Thyroid gland (tissue), 4 donors: Measurements from ENCODE around the gene VPS8. TPM values are rescaled to one million over a fixed set of nuclear protein-coding genes. Genes with fewer than 3 reads are reported as not detected.

Experiments
- DNase-seq, 2 donors: peaks; one replicate each; pipeline ENCODE4 v3.0.0-alpha.2; 2019
- H3K27ac ChIP-seq, 3 donors: fragments of 200-600 bp; sonication (generic); 1 replicate in 2 of 3; 2 replicates in 1 of 3; pipeline ENCODE4 v1.5.1; 2016 to 2019; ENCODE audit warnings: mild to moderate bottlenecking in 1 of 3, moderate library complexity in 1 of 3
- H3K27me3 ChIP-seq: fragments of 200-600 bp; sonication (generic); one replicate; pipeline ENCODE4 v1.5.1; 2019
- H3K36me3 ChIP-seq, 2 donors: fragments of 200-600 bp; sonication (generic); one replicate each; pipeline ENCODE4 v1.5.1; 2016 to 2019
- H3K4me1 ChIP-seq, 2 donors: fragments of 200-600 bp; sonication (generic); one replicate each; pipeline ENCODE4 v1.5.1; 2017 to 2019
- H3K4me3 ChIP-seq, 3 donors: fragments of 200-600 bp; sonication (generic); replicated peaks in 1 of 3; 1 replicate in 2 of 3; 2 replicates in 1 of 3; pipeline ENCODE4 v1.5.1; 2016; ENCODE audit warnings: mild to moderate bottlenecking in 1 of 3
- H3K9me3 ChIP-seq: fragments of 200-600 bp; sonication (generic); one replicate; pipeline ENCODE4 v1.5.1; 2017
- CTCF ChIP-seq, 6 experiments: fragments of 200-600 bp in 3 of 6; fragments of 450-650 bp in 3 of 6; sonication (generic) in 3 of 6; IDR thresholded peaks; one replicate each; pipeline ENCODE4 v1.5.1; 2016 to 2019; ENCODE audit warnings: antibody characterized with exemption in 6 of 6, mild to moderate bottlenecking in 2 of 6, inconsistent platforms in 1 of 6, moderate library complexity in 1 of 6
- POLR2A ChIP-seq, 2 donors: fragments of 450-650 bp; IDR thresholded peaks; one replicate each; pipeline ENCODE4 v1.6.1; 2017; ENCODE audit warnings: antibody characterized with exemption in 2 of 2, mild to moderate bottlenecking in 2 of 2, moderate library complexity in 1 of 2
- WGBS, 2 donors: methylation state at CpG; one replicate each; pipeline ENCODE4 v1.1.5; 2017; 5-methylcytosine and 5-hydroxymethylcytosine counted together
- intact Hi-C: fragments of 100-400 bp; cut with DNase I; formaldehyde crosslinking; loops from one replicate; pipeline ENCODE4 v1.15.1; 2023
- total RNA-seq, 4 donors: library from RNA; depleted of rRNA; stranded (reverse); fragments of >200 nt; gene quantifications; one replicate each; pipeline ENCODE4 v1.2.3, GENCODE V29; 2016

VPS8 gene
- total RNA-seq, 4 donors from 2014 or later = 85.6 to 171 (median 103) TPM

- TF ChIP-seq POLR2A (IDR thresholded peaks at IDR 0.05) (no peak), CTCF (IDR thresholded peaks at IDR 0.05) (no peak)
- DNase-seq = no peak
Measured at GRCh38 chr3:185024966-185025365, 213.0 kb downstream of the VPS8 start.

GRCh38 chr3:185028121-185028520 lies 216.2 kb downstream of the VPS8 start:
- intact Hi-C loops = no loop called here
- no peaks in the 10 kb centered on the region for H3K27me3 ChIP-seq
- DNase-seq = no peak
- H3K4me1 ChIP-seq = no peaks in the 10 kb centered on the region
- no peak for TF ChIP-seq CTCF (IDR thresholded peaks at IDR 0.05)
- no peak for TF ChIP-seq POLR2A (IDR thresholded peaks at IDR 0.05)
- WGBS, 2 donors = 95 to 97% methylated on average over 3 of the region's 3 CpGs
- no peak overlapping the region for H3K27ac ChIP-seq
- no peaks in the 10 kb centered on the region for H3K36me3 ChIP-seq
- H3K9me3 ChIP-seq = no peaks in the 10 kb centered on the region
- no peak overlapping the region for H3K4me3 ChIP-seq

More at GRCh38 chr3:185024966-185025365, 213.0 kb downstream of the VPS8 start:
- H3K4me3 ChIP-seq = no peak overlapping the region
- intact Hi-C loops = no loop called here
- no peaks in the 10 kb centered on the region for H3K9me3 ChIP-seq
- no peaks in the 10 kb centered on the region for H3K36me3 ChIP-seq
- H3K27ac ChIP-seq = no peak overlapping the region
- no peaks in the 10 kb centered on the region for H3K4me1 ChIP-seq
- H3K27me3 ChIP-seq = no peaks in the 10 kb centered on the region
- 86 to 90% methylated on average over 2 of the region's 2 CpGs for WGBS, 2 donors

GRCh38 chr3:185029086-185029485 lies 217.1 kb downstream of the VPS8 start:
- Histone ChIP-seq H3K27me3 (no peaks in the 10 kb centered on the region), H3K4me1 (no peaks in the 10 kb centered on the region)

GRCh38 chr3:185030399-185030798 lies 218.4 kb downstream of the VPS8 start:
- intact Hi-C loops = no loop called here
- WGBS, 2 donors = 93 to 97% methylated on average over 3 of the region's 3 CpGs
- no peaks in the 10 kb centered on the region for H3K4me1 ChIP-seq
- no peak overlapping the region for H3K4me3 ChIP-seq
- H3K27me3 ChIP-seq = no peaks in the 10 kb centered on the region
- no peaks in the 10 kb centered on the region for H3K36me3 ChIP-seq
- TF ChIP-seq POLR2A (IDR thresholded peaks at IDR 0.05) = no peak
- TF ChIP-seq CTCF (IDR thresholded peaks at IDR 0.05) = no peak
- no peaks in the 10 kb centered on the region for H3K9me3 ChIP-seq
- no peak for DNase-seq
- no peak overlapping the region for H3K27ac ChIP-seq

More at GRCh38 chr3:185029086-185029485, 217.1 kb downstream of the VPS8 start:
- Histone ChIP-seq H3K4me3 (no peak overlapping the region), H3K27ac (no peak overlapping the region), H3K9me3 (no peaks in the 10 kb centered on the region), H3K36me3 (no peaks in the 10 kb centered on the region)
- DNase-seq = no peak
- intact Hi-C loops = no loop called here
- no peak for TF ChIP-seq CTCF (IDR thresholded peaks at IDR 0.05)
- TF ChIP-seq POLR2A (IDR thresholded peaks at IDR 0.05) = no peak
- 67 to 73% methylated on average over 1 of the region's 1 CpG for WGBS, 2 donors

- H3K27me3 ChIP-seq = no peaks in the 10 kb centered on the region
- WGBS, 2 donors = 92 to 94% methylated on average over 3 of the region's 3 CpGs
- H3K4me3 ChIP-seq = no peak overlapping the region
- H3K4me1 ChIP-seq = no peaks in the 10 kb centered on the region
- intact Hi-C loops = no loop called here
- no peaks in the 10 kb centered on the region for H3K36me3 ChIP-seq
- no peak for TF ChIP-seq CTCF (IDR thresholded peaks at IDR 0.05)
- TF ChIP-seq POLR2A (IDR thresholded peaks at IDR 0.05) = no peak
- no peaks in the 10 kb centered on the region for H3K9me3 ChIP-seq
- no peak overlapping the region for H3K27ac ChIP-seq
- DNase-seq = no peak
Measured at GRCh38 chr3:185030951-185031350, 219.0 kb downstream of the VPS8 start.
